Limb (tissue), 2 donors: ENCODE data around the gene PRKX.
"Not testable (repeated sequence)": the region's sequence is repeated elsewhere in the genome, so short reads cannot be mapped to it uniquely, and the experiment has no call there.

ENCODE experiments used
- DNase-seq, 2 donors: peaks; one replicate each; pipeline ENCODE4 v3.0.0-alpha.2; 2016; ENCODE audit errors: extremely low spot score in 2 of 2

Gene PRKX

DNA sequence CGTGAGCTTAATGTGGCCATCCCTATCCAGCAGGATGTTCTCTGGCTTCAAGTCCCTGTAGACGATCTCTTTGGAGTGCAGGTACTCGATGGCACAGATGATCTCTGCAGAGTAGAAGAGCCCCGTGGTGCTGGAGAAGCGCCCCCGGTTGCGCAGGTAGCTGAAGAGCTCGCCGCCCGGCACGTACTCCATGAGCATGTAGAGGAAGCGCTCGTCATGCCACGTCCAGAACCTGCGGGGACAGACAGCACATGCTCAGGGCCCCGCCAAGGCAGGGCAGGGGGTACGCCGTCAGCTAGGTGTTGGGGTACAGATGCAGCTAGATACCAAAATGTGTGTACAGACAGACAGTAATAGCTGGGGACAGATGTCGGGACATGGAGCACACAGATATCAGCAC lies 58.3 kb downstream of the PRKX start:
- no peak for DNase-seq

DNA sequence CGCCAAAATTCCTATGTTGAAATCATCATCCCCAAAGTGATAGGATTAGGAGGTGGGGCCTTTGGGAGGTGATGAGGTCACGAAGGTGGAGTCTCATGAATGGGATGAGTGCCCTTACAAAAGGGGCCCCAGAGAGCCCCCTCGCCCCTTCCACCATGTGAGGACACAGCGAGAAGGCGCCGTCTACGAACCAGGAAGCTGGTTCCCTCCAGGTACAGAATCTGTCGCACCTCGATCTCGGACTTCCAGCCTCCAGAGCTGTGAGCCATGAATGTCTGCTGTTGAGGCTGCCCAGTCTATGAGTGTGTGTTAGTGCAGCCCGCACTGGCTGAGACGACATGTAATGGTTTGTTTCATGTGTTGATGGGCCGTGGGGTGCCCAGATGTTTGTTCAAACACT lies 60.3 kb downstream of the PRKX start:
- DNase-seq: no peak

DNA sequence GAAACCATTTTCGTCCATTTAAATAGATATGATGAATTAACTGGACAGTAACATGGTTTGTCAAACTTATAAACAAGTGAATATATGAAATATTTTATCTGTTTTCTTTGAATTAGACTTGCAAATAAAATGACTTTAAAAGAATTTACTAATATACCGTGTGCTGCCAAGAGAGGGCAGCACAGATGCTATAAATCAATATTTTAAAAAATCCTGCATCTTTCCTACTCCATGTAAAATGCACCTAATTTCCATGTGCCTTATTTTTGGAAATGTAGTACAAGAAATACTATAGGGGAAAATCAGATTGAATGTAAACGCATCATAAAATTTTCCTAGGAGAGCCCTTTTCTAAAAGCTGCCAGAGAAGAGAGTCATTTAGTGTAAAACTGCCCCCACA lies 62.2 kb downstream of the PRKX start:
- peak in 1 of 2 donors; percentile 30 for DNase-seq

DNA sequence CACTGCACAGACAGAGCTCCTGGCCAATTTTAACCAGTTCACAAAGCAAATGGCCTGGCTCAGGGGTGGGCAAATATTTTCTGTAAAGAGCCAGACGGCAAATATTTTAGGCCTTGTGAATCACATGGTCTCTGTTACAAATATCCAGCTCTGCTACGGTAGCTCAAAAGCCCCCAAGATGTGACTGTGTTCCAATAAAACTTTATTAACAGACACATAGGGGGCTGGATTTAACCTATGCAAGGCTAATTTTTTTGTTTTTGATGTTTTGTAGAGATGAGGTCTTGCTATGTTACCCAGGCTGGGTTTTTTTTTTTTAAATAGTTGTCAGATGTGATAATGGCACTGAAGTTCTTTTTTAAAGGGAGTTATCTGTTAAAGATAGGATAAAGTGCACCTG lies 65.4 kb downstream of the PRKX start:
- no peak for DNase-seq

DNA sequence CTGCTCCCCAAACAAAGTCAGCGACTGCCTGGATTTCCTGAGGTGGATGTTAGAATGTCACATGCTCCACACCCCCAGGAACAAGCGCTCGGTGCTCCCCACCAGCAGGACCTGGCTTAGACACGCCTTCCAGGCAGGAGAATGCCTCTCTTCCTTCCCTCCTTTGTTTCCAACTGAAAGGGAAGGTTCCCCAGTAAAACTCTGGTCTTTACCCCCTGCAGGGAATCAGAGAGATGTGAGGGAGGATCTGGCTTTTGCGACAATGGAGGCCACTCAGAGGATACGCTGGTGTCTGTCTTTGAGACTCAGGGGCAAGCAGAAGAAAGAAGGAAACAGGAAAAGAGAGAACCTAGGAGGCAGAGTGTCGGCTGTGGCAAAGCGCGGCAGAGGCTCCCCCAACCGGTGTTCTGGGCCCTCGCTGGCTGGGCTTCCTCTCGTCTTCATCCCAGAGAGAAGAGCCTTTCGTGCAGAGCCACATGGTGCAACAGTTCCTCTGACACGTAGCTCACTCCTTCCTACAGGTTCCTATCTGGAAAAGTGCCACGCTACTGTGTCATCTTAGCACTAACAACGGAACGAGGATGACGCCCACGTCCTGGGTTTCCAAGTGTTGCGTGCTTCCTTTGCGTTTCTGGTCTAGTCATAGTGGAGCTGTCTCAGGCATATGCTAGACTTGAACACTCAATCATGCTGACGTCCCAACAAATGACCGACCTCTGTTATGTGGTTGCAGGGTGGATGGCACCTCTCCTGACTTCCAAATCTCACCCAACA lies 73.4 kb downstream of the PRKX start:
- DNase-seq: not testable (repeated sequence)

DNA sequence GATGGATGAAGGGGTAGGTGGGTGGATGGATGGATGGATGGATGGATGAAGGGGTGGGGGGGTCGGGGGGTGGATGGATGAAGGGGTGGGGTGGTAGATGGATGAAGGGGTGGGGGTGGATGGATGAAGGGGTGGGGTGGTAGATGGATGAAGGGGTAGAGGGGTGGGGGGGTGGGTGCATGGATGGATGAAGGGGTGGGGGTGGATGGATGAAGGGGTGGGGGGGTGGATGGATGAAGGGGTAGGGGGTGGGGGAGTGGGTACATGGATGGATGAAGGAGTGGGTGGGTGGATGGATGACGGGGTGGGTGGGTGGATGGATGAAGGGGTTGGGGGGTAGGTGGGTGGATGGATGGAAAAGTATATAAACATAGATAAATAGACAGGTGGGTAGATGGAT lies 74.2 kb downstream of the PRKX start:
- DNase-seq: no peak

DNA sequence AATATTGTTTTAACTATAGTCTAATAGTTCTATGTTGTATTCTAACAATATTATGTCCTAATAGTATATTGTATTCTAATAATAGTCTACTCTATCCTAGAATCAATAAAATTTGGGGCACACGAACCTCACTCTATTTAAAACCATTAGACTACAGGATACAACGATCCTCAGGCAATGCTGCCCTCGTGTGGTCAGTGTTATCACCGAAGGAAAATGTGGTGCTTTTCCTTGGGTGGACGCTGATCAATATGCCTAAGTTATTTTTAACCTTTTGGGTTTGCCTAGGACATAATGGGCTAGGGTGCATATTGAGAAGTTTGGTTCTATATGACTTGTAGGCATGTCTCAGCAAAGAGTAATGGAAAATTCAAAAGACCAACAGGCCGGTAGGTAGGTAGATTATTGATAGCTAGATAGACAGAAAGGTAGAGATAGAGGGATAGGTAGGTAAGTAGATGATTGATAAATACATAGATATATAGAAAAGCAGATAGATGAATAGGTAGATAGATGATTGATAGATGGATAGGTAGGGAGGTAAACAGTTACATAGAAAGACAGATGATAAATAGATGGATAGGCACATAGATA lies 75.1 kb downstream of the PRKX start:
- DNase-seq: peak; percentile 15 to 56

DNA sequence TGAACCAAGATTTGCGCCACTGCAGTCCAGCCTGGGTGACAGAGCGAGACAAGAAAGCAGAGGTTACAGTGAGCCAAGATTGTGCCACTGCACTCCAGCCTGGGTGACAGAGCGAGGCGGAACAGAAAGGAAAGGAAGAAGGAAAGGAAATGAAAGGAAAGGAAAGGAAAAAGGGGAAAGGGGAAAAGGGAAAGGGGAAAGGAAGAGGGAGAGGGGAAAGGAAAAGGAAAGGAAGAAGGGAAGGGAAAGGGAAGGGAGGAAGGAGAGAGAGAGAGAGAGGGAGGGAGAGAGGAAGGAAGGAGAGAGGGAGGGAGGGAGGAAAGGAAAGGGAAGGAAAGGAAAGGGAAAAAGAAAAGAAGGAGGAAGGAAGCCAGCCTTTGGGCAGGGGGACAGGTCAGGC lies 76.6 kb downstream of the PRKX start:
- DNase-seq: no peak

DNA sequence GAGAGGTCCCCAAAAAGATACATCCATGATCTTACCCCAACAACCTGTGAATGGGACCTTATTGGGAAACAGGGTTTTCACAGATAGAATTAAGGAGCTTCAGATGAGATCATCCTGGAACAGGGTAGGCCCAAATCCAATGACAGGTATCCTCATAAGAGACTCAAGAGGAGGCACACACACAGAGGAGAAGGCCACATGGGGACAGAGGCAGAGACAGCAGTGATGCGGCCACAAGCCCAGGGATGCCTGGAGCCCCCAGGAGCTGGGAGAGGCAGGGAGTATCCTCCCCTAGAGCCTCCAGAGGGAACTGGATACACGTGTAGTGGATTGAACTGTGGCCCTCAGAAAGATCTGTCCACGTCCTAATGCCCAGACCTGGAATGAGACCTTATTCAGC lies 82.3 kb downstream of the PRKX start:
- no peak for DNase-seq

DNA sequence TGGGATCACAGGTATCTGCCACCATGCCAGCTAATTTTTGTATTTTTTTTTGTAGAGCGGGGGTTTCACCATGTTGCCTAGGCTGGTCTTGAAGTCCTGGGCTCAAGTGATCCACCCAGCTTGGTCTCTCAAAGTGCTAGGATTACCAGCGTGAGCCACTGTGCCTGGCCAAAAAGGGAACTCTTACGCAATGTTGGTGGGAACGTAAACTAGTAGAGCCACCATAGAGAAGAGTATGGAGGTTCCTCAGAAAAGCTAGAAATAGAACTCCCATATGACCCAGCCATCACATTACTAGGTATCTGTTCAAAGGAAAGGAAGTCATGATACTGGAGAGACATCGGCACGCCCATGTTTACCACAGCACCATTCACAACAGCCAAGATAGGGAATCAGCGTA lies 85.9 kb downstream of the PRKX start:
- DNase-seq: no peak

DNA sequence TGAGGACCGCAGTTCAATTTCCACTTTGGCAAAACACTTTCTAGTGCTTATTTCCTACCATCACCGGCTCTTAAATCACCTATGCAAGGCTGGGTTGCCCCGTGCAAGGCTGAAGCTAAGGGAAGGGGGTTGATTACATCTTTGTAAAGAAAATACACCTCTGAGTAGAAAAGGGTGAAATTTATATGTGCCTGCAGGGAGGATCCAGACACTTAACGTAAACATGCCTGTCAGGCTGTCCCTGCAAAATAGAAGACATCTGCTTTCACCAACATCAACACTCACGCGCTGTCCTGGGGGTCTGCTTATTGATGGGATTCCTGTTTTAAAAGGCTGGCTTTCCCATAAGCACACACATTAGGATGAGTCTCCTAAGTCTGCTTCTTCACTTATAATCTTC lies 92.0 kb downstream of the PRKX start:
- no peak for DNase-seq

DNA sequence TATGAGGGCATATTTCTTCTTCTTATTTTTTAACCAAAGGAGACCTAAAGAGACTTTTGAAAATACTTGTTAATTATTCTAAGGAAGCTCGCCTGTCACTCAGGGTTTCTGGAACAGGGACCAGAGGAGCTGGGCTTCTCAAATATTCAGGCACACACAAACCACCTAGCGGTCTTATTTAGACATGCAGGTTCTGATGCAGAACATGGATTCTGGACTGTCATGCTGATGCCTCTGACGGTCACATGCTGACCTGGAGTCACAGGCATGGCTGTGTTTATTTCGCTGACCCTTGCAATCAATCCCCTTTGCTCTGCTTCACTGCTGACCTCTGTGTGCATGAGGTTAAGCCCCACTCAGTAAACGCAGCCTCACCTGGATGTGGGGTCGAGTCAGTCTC lies 101.7 kb downstream of the PRKX start:
- not testable (repeated sequence) for DNase-seq

DNA sequence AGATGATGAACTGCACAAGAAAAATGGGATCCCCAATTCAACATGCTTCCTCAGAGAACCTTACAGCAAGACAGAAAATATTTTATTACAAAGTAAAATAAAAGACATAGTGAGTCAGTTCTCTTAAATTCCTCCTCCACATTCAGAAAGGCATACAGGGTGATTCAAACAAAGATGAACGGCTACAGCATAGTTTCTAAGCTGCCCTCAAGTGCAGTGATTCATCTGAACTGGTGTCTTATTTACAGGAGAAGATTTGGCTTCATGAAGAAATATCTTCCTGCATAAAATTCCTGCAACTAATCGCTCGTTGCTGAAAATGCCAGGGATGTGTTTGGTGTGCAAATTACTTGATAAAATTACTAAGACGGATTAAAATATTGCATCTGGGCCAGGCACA lies 103.6 kb downstream of the PRKX start:
- DNase-seq: no peak

DNA sequence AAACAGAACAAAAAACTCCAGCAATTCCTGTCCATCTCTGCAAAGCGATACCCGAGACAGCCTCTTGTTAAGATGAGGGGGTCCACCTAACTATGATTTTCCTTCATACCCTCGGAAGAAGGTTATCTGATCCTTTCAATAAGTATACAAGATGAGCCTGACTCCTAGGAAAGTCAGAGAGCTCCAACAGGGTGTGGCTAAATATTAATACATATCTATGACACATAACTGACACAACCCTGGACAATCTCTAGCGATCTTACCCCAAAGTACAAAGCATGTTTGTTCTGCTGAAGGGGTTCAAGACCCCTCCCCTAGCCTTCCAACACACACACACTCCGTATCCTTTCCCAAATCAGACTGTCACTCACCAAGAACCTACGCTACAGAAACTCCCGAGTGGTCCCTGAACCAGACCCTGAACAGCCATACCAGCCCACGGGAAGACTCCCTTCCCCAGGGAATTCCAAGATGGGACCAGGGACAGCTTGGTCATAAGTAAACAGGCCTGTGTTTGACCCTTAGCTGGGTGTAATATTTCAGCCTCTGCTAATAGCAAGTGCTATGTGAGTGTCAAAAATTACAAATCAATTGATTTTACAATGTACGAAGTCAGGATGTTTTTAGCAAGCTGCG lies 110.3 kb downstream of the PRKX start:
- DNase-seq: no peak

DNA sequence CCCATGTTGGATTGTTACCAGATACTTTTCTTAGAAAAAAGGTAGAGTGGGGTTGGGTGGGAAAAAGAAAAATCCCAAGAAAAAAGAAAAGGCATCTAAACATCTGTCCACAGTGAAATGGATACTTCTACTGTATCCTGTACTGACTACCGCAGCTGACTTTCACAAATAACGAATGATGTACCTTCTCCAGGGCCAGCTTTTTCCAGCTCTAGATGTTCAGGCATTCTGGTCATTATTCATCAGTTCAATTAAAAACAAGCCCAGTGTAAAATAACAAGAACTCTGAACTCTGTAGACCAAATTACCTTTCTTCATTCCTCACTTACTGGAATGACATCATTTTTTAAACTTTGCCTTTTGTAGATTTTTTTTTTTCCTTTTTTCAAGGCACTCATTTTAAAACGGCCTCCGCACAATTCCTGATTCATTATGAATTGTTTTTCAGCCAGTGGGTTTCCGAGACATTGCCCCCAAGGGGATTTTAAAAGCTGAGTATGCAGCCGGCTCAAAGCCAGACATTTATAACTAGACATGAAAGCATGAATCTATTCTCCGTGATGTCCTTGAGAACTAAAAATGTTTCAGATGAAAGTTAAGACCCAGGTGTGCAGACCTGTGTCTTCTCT lies 113.5 kb downstream of the PRKX start:
- peak; percentile 23 to 32 for DNase-seq

DNA sequence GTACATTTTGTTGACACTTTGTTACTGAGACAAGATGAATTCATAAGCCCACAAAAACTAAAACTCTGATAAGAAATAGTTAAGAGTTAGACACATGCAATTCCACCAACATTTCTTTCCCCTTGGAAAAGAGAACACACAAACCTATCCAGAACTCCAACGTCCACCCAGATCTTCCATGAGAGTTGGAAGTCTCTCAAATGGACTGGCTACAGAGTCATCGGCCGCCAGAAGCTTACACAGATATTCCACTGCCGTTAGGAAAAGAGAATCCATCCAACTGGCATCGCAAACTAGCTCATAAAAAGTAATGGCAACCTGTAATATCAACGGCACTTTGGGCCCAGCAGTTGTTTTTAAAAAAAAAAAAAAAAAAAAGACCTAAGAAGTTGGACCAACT lies 114.7 kb downstream of the PRKX start:
- DNase-seq: no peak

DNA sequence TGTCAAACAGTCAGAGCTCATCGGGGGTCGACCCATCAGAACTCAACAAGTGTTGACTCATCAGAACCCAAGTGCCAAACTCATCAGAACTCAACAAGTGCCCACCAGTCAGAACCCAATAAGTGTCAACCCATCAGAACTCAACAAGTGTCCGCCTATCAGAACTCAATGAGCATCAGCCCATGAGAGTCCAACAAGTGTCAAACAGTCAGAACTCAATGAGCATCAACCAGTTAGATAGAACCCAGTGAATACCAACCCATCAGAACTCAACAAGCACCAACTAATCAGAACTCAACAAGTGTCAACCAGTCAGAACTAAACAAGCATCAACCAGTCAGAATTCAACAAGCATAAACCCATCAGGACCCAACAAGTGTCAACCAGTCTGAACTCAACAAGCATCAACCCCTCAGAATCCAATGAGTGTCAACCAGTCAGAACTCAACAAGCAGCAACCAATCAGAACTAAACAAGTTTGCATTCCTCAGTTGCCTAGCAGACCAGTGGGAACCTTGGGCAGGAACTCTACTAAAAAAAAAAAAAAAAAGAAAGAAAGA lies 115.3 kb downstream of the PRKX start:
- DNase-seq: no peak

DNA sequence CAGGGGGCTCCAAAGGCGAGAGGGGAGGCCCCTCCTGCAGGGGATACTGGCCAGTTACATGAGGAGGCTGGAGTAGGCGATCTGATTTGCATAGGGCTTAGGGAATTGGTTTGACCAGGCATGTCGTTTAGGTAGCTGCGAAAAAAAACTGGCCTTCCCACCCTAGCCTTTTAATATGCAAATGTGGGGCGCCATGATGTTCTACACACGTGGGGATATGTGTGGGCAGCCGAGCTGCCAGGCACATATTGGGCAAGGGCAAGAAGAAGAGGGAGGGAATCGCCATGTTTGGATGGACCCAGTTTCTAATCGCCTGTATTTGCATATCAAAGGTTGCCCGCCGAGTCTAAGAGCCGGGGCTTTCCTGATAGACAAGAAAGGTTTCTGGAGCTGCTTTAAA lies 121.3 kb downstream of the PRKX start:
- no peak for DNase-seq

DNA sequence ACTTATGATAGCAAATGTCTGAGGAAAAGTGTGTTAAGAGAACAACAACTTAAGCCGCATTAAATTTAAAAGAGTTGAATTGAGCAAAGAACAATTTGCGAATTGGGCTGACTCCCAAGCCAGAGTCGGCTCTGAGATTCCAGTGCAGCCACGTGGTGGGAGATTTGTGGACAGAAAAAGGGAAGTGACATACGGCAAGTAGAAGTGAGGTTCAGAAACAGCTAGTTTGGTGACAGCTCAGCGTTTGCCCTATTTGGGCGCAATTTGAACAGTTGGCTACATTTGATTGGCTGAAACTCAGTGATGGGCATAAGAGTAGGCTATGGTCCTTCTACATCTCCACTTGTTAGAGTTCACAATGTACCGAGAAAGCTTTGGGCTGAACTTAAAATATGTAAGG lies 124.0 kb downstream of the PRKX start:
- no peak for DNase-seq

DNA sequence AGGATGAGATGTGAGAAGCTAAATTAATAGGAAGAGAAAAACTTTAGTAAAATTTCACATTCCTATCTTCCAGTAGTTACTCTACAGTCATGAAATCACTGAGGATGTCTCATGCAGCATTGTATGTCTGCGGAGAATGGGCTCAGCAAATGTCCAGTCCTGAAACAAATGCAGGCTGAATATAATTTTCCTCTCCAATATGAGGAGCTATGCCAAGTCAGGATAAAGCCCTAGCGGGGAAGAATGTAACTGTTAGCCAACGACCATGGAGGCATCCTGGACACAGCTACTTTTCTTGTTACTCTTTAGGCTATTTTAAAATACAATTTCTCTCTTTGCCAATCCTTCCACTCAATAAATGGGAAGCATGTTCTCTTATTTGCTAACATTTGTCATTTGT lies 127.7 kb downstream of the PRKX start:
- no peak for DNase-seq

DNA sequence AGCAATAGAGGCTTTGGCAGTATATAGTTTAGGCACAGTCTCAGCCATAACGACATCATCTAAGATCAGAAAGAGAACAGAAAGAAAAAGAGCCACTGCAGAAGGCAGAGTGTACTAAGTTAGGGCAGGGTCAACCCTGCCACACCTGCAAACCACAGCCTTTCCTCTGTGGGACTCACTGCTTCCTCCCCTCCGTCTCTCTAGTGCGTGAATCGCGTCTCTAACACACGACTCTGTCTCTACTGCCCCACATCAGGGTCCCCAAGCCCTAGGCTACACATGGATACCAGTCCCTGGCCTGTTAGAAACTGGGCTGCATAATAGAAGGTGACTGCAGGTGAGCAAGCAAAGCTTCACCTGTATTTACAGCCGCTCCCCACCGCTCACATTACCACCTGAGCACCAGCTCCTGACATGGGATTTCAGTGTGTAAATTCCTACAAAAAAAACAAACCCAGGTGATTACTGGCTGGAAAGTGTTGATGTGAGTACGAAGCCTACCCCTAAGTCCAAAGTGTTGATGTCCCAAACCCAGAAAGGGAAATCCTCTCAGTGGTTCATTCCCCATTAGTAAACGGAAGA lies 128.9 kb downstream of the PRKX start:
- no peak for DNase-seq

DNA sequence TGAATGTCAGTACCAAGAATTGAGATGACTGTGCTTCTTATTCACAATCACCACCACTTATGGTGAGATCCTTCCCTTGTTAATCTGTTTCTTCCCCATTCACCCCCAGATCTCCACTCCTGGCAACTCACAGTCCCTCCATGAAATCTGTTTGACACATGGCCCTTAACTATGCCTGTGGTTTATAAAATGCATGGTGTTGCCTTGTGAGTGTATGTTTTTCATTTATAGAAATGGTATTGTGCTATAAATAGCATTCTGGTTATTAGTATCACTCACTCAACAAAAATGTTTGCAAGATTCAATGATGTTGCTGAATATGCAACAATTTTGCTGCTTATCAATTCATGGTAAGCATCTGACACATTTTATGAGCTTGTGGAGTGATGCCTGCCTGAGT lies 131.0 kb downstream of the PRKX start:
- no peak for DNase-seq
